ENCODE data around the gene ZNF140.
A peak's percentile ranks its signal among the peaks of the same experiment; 100 is the strongest.

ZNF140 gene

GRCh38 chr12:133130808-133131128, 50.0 kb downstream of the ZNF140 start:
- peak in 1 of 2 donors; percentile 46 for DNase-seq

GRCh38 chr12:133135747-133136146, 55.0 kb downstream of the ZNF140 start:
- DNase-seq, result no peak

DNA sequence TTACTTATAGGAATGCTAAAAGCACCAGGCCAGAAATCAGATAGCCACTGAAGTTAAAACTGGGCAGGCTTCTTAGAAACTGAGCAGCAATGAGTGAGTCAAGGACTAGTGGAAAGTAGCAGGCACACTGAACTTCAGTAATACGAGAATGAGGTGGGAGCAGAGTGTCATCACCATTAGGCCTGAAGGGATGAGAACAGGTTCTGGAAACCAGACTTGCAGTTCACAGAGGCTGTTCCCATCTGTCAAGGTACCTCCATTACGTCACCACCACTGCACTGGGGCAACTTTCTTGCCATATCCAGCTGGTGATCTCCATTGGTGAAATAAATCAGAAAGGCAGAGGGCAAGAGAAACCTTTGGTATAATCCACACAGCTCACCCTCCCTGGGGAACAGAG, 65.3 kb downstream of the ZNF140 start:
- DNase-seq, result no peak

- no peak for DNase-seq
Observed at GRCh38 chr12:133156125-133156690, 75.5 kb downstream of the ZNF140 start.
